T-helper 2 cell treated with Interferon-gamma antibody and Interleukin-4, amounts not matched to agents 100 ng/mL and 5 ng/mL, for 36 hours (primary cell): ENCODE data around the gene B3GALT6. TPM values are rescaled to one million over a fixed set of nuclear protein-coding genes. Genes with fewer than 3 reads are reported as not detected.

Source experiments
- intact Hi-C: fragments of 100-400 bp; cut with micrococcal nuclease; formaldehyde crosslinking; loops from one replicate; pipeline ENCODE4 v1.15.1; 2023
- total RNA-seq: library from RNA; stranded (reverse); gene quantifications from 2 replicates; pipeline ENCODE4 v1.2.3, GENCODE V29; 2022

The B3GALT6 gene
- total RNA-seq, 1 donor from 2014 or later, result 27.1 TPM

- intact Hi-C loops, result no loop called here
Measured at GRCh38 chr1:1281533-1282321, 49.7 kb downstream of the B3GALT6 start.

GRCh38 chr1:1282998-1283397 lies 51.0 kb downstream of the B3GALT6 start:
- intact Hi-C loops, result no loop called here

GRCh38 chr1:1283821-1284220 lies 51.8 kb downstream of the B3GALT6 start:
- intact Hi-C loops, result no loop called here

Other genes with a start within 250 kb of the B3GALT6 start
- gene HES4, start 232.1 kb upstream of the B3GALT6 start, total RNA-seq, result 0.18 TPM in 1 of 2 replicates, not detected in the other
- gene ISG15, start 218.7 kb upstream of the B3GALT6 start, total RNA-seq, result 101 and 102 TPM in 2 replicates
- 3.7 and 4.2 TPM in 2 replicates for gene AGRN, start 212.1 kb upstream of the B3GALT6 start, total RNA-seq
- not detected in 2 replicates for gene RNF223, start 157.9 kb upstream of the B3GALT6 start, total RNA-seq
- 16.3 and 16.8 TPM in 2 replicates for gene C1orf159, start 116.1 kb upstream of the B3GALT6 start, total RNA-seq
- gene TTLL10, start 58.4 kb upstream of the B3GALT6 start, total RNA-seq, result 0.30 and 0.89 TPM in 2 replicates
- 26.8 and 29.8 TPM in 2 replicates for gene TNFRSF18, start 25.6 kb upstream of the B3GALT6 start, total RNA-seq
- gene TNFRSF4, start 18.1 kb upstream of the B3GALT6 start, total RNA-seq, result 46.0 and 47.8 TPM in 2 replicates
- 111 and 112 TPM in 2 replicates for gene SDF4, start 236 bp upstream of the B3GALT6 start, total RNA-seq
- gene C1QTNF12, start 14.5 kb downstream of the B3GALT6 start, total RNA-seq, result 2.9 and 3.2 TPM in 2 replicates
- 76.0 and 80.4 TPM in 2 replicates for gene UBE2J2, start 41.6 kb downstream of the B3GALT6 start, total RNA-seq
- gene SCNN1D, start 48.2 kb downstream of the B3GALT6 start, total RNA-seq, result 3.6 and 4.6 TPM in 2 replicates
- gene ACAP3, start 75.7 kb downstream of the B3GALT6 start, total RNA-seq, result 66.6 and 67.7 TPM in 2 replicates
- gene PUSL1, start 76.4 kb downstream of the B3GALT6 start, total RNA-seq, result 22.3 and 23.1 TPM in 2 replicates
- 115 and 116 TPM in 2 replicates for gene INTS11, start 92.4 kb downstream of the B3GALT6 start, total RNA-seq
- 20.0 and 20.7 TPM in 2 replicates for gene CPTP, start 92.6 kb downstream of the B3GALT6 start, total RNA-seq
- 1.0 and 1.2 TPM in 2 replicates for gene TAS1R3, start 99.0 kb downstream of the B3GALT6 start, total RNA-seq
- gene DVL1, start 117.2 kb downstream of the B3GALT6 start, total RNA-seq, result 31.5 and 35.4 TPM in 2 replicates
- gene MXRA8, start 126.3 kb downstream of the B3GALT6 start, total RNA-seq, result 0.11 TPM in 2 replicates
- 110 and 112 TPM in 2 replicates for gene AURKAIP1, start 143.0 kb downstream of the B3GALT6 start, total RNA-seq
- gene CCNL2, start 167.1 kb downstream of the B3GALT6 start, total RNA-seq, result 111 TPM in 2 replicates
- 123 and 133 TPM in 2 replicates for gene MRPL20, start 175.1 kb downstream of the B3GALT6 start, total RNA-seq
- gene ANKRD65, start 189.0 kb downstream of the B3GALT6 start, total RNA-seq, result not detected in 2 replicates
- gene VWA1, start 203.5 kb downstream of the B3GALT6 start, total RNA-seq, result 0.27 and 0.68 TPM in 2 replicates
- 0.16 and 0.93 TPM in 2 replicates for gene ATAD3C, start 217.5 kb downstream of the B3GALT6 start, total RNA-seq
- 49.2 and 51.4 TPM in 2 replicates for gene ATAD3B, start 239.5 kb downstream of the B3GALT6 start, total RNA-seq